Peyer's patch (tissue), 4 donors: Measurements from ENCODE around the gene OPTN.

Experiments
- CTCF ChIP-seq, 6 experiments: fragments of 450-650 bp in 4 of 6; fragments of 200-600 bp in 2 of 6; sonication (generic) in 1 of 6; IDR thresholded peaks; one replicate each; pipeline ENCODE4 v1.5.1; 2017 to 2019; ENCODE audit warnings: antibody characterized with exemption in 6 of 6, mild to moderate bottlenecking in 3 of 6, moderate library complexity in 1 of 6
- POLR2A ChIP-seq, 2 donors: fragments of 450-650 bp; IDR thresholded peaks; one replicate each; pipeline ENCODE4 v1.5.1; 2017; ENCODE audit warnings: antibody characterized with exemption in 2 of 2, mild to moderate bottlenecking in 2 of 2, moderate library complexity in 2 of 2

GRCh38 chr10:13103554-13103953, 3.6 kb downstream of the OPTN start:
- TF ChIP-seq CTCF (IDR thresholded peaks at IDR 0.05), result no peak
- no peak for TF ChIP-seq POLR2A (IDR thresholded peaks at IDR 0.05)
